Activated CD4-positive, alpha-beta T cell treated with anti-CD3 and anti-CD28 coated beads, Interleukin-2, amount 10 ng/mL, durations not matched to agents 24 days and 14 days (primary cell): ENCODE measurements around the gene A1CF. TPM values are rescaled to one million over a fixed set of nuclear protein-coding genes. Genes with fewer than 3 reads are reported as not detected.
"Not testable (repeated sequence)": the region's sequence is repeated elsewhere in the genome, so short reads cannot be mapped to it uniquely, and the experiment has no call there.

Experiments used
- DNase-seq: peaks from one replicate; pipeline ENCODE4 v3.0.0; 2022
- H3K27ac Mint-ChIP-seq: one replicate; pipeline ENCODE4 v1.8.0; 2022; ENCODE audit warnings: mild to moderate bottlenecking, mixed read lengths
- H3K27me3 Mint-ChIP-seq: one replicate; pipeline ENCODE4 v1.8.0; 2022; ENCODE audit warnings: mixed read lengths
- H3K36me3 Mint-ChIP-seq: one replicate; pipeline ENCODE4 v1.8.0; 2022; ENCODE audit warnings: low read depth, mild to moderate bottlenecking, mixed read lengths
- H3K4me1 Mint-ChIP-seq: one replicate; pipeline ENCODE4 v1.8.0; 2021; ENCODE audit warnings: mixed read lengths
- H3K4me3 Mint-ChIP-seq: one replicate; pipeline ENCODE4 v1.8.0; 2022; ENCODE audit warnings: mild to moderate bottlenecking, moderate library complexity, mixed read lengths
- H3K9me3 Mint-ChIP-seq: one replicate; pipeline ENCODE4 v1.8.0; 2021; ENCODE audit warnings: mixed read lengths
- intact Hi-C: fragments of 100-400 bp; cut with micrococcal nuclease; formaldehyde crosslinking; loops from one replicate; pipeline ENCODE4 v1.15.1; 2023
- total RNA-seq: library from RNA; stranded (reverse); gene quantifications from 2 replicates; pipeline ENCODE4 v1.2.3, GENCODE V29; 2022

A1CF gene
- not detected in 2 replicates for total RNA-seq

- intact Hi-C loops: no loop called here
- Mint-ChIP-seq H3K27ac (no peak within 1 kb of the TSS), H3K27me3 (peaks cover 8% of the 10 kb centered on the region), H3K9me3 (no peaks in the 10 kb centered on the region), H3K4me1 (no peaks in the 10 kb centered on the region), H3K4me3 (no peak within 1 kb of the TSS), H3K36me3 (no peaks in the 10 kb centered on the region)
- no peak for DNase-seq
Observed at GRCh38 chr10:50885097-50885859, at the start of gene A1CF. Gene A1CF (minus strand): TSS chr10:50885627. CDS start chr10:50859940, 25,687 bp downstream.

- Mint-ChIP-seq H3K27me3 (peaks cover 2% of the 10 kb centered on the region), H3K4me3 (no peak overlapping the region), H3K4me1 (no peaks in the 10 kb centered on the region), H3K9me3 (no peaks in the 10 kb centered on the region), H3K27ac (no peak overlapping the region), H3K36me3 (no peaks in the 10 kb centered on the region)
- intact Hi-C loops: no loop called here
- DNase-seq: no peak
Observed at GRCh38 chr10:50931948-50932431, 46.6 kb upstream of the A1CF start.

GRCh38 chr10:50929670-50930069, 44.2 kb upstream of the A1CF start:
- no peak overlapping the region for H3K4me3 Mint-ChIP-seq
- no peak overlapping the region for H3K27ac Mint-ChIP-seq
- H3K4me1 Mint-ChIP-seq: no peaks in the 10 kb centered on the region
- no peaks in the 10 kb centered on the region for H3K27me3 Mint-ChIP-seq
- DNase-seq: no peak
- intact Hi-C loops: no loop called here
- no peaks in the 10 kb centered on the region for H3K9me3 Mint-ChIP-seq
- H3K36me3 Mint-ChIP-seq: no peaks in the 10 kb centered on the region

GRCh38 chr10:50928190-50928552, 42.7 kb upstream of the A1CF start:
- H3K4me1 Mint-ChIP-seq: no peaks in the 10 kb centered on the region
- no peak overlapping the region for H3K4me3 Mint-ChIP-seq
- H3K9me3 Mint-ChIP-seq: no peaks in the 10 kb centered on the region
- no peaks in the 10 kb centered on the region for H3K27me3 Mint-ChIP-seq
- no peaks in the 10 kb centered on the region for H3K36me3 Mint-ChIP-seq
- DNase-seq: no peak
- intact Hi-C loops: no loop called here
- no peak overlapping the region for H3K27ac Mint-ChIP-seq

- no peak for DNase-seq
- H3K27ac Mint-ChIP-seq: no peak overlapping the region
- no peak overlapping the region for H3K4me3 Mint-ChIP-seq
- H3K4me1 Mint-ChIP-seq: no peaks in the 10 kb centered on the region
- no peaks in the 10 kb centered on the region for H3K27me3 Mint-ChIP-seq
- intact Hi-C loops: no loop called here
- no peaks in the 10 kb centered on the region for H3K36me3 Mint-ChIP-seq
- H3K9me3 Mint-ChIP-seq: no peaks in the 10 kb centered on the region
Observed at GRCh38 chr10:50927522-50928189, 42.2 kb upstream of the A1CF start.

GRCh38 chr10:50923471-50923870, 38.0 kb upstream of the A1CF start:
- H3K27ac Mint-ChIP-seq, H3K27me3 Mint-ChIP-seq, H3K9me3 Mint-ChIP-seq, H3K4me3 Mint-ChIP-seq, H3K36me3 Mint-ChIP-seq, DNase-seq, H3K4me1 Mint-ChIP-seq, intact Hi-C loops: not testable (repeated sequence)

- intact Hi-C loops: no loop called here
- H3K27me3 Mint-ChIP-seq: no peaks in the 10 kb centered on the region
- peaks cover 3% of the 10 kb centered on the region for H3K9me3 Mint-ChIP-seq
- no peaks in the 10 kb centered on the region for H3K4me1 Mint-ChIP-seq
- H3K27ac Mint-ChIP-seq: no peak overlapping the region
- no peak overlapping the region for H3K4me3 Mint-ChIP-seq
- no peak for DNase-seq
- no peaks in the 10 kb centered on the region for H3K36me3 Mint-ChIP-seq
Observed at GRCh38 chr10:50919010-50919409, 33.6 kb upstream of the A1CF start.

GRCh38 chr10:50918529-50918928, 33.1 kb upstream of the A1CF start:
- H3K4me3 Mint-ChIP-seq: no peak overlapping the region
- DNase-seq: no peak
- H3K4me1 Mint-ChIP-seq: no peaks in the 10 kb centered on the region
- H3K9me3 Mint-ChIP-seq: peaks cover 3% of the 10 kb centered on the region
- H3K27me3 Mint-ChIP-seq: no peaks in the 10 kb centered on the region
- H3K27ac Mint-ChIP-seq: no peak overlapping the region
- intact Hi-C loops: no loop called here
- no peaks in the 10 kb centered on the region for H3K36me3 Mint-ChIP-seq

GRCh38 chr10:50917486-50917885, 32.1 kb upstream of the A1CF start:
- Mint-ChIP-seq H3K4me1 (no peaks in the 10 kb centered on the region), H3K27ac (no peak overlapping the region), H3K9me3 (peaks cover 3% of the 10 kb centered on the region), H3K27me3 (no peaks in the 10 kb centered on the region), H3K36me3 (no peaks in the 10 kb centered on the region), H3K4me3 (no peak overlapping the region)
- intact Hi-C loops: no loop called here
- DNase-seq: no peak

GRCh38 chr10:50909334-50910014, 24.0 kb upstream of the A1CF start:
- no peak for DNase-seq
- no peak overlapping the region for H3K27ac Mint-ChIP-seq
- H3K9me3 Mint-ChIP-seq: no peaks in the 10 kb centered on the region
- intact Hi-C loops: no loop called here
- H3K4me1 Mint-ChIP-seq: no peaks in the 10 kb centered on the region
- no peaks in the 10 kb centered on the region for H3K36me3 Mint-ChIP-seq
- no peaks in the 10 kb centered on the region for H3K27me3 Mint-ChIP-seq
- no peak overlapping the region for H3K4me3 Mint-ChIP-seq

- H3K4me1 Mint-ChIP-seq: no peaks in the 10 kb centered on the region
- no peaks in the 10 kb centered on the region for H3K36me3 Mint-ChIP-seq
- intact Hi-C loops: no loop called here
- DNase-seq: no peak
- no peaks in the 10 kb centered on the region for H3K9me3 Mint-ChIP-seq
- no peak overlapping the region for H3K4me3 Mint-ChIP-seq
- H3K27ac Mint-ChIP-seq: no peak overlapping the region
- no peaks in the 10 kb centered on the region for H3K27me3 Mint-ChIP-seq
Observed at GRCh38 chr10:50908366-50908765, 22.9 kb upstream of the A1CF start.

GRCh38 chr10:50905797-50906196, 20.4 kb upstream of the A1CF start:
- H3K36me3 Mint-ChIP-seq, H3K4me3 Mint-ChIP-seq, H3K27me3 Mint-ChIP-seq, DNase-seq, H3K27ac Mint-ChIP-seq, H3K9me3 Mint-ChIP-seq, H3K4me1 Mint-ChIP-seq, intact Hi-C loops: not testable (repeated sequence)

- Mint-ChIP-seq H3K36me3 (no peaks in the 10 kb centered on the region), H3K9me3 (no peaks in the 10 kb centered on the region), H3K27ac (no peak overlapping the region), H3K27me3 (peaks cover 10% of the 10 kb centered on the region), H3K4me3 (no peak overlapping the region), H3K4me1 (no peaks in the 10 kb centered on the region)
- DNase-seq: no peak
- intact Hi-C loops: no loop called here
Observed at GRCh38 chr10:50896721-50897120, 11.3 kb upstream of the A1CF start.

- Mint-ChIP-seq H3K4me3 (no peak overlapping the region), H3K27ac (no peak overlapping the region), H3K9me3 (no peaks in the 10 kb centered on the region), H3K27me3 (peaks cover 12% of the 10 kb centered on the region), H3K4me1 (no peaks in the 10 kb centered on the region), H3K36me3 (no peaks in the 10 kb centered on the region)
- intact Hi-C loops: no loop called here
- DNase-seq: no peak
Observed at GRCh38 chr10:50894312-50894711, 8.9 kb upstream of the A1CF start.
